ENCODE data around the gene SRRM4.
"Not testable (repeated sequence)": the region's sequence is repeated elsewhere in the genome, so short reads cannot be mapped to it uniquely, and the experiment has no call there.

Gene SRRM4

GRCh38 chr12:119068129-119068856, 87.0 kb downstream of the SRRM4 start:
- DNase-seq (ENCODE audit: low read depth in 3 of 3, low spot score in 1 of 3) = no peak

- no peak for DNase-seq (ENCODE audit: low read depth in 3 of 3, low spot score in 1 of 3)
Measured at GRCh38 chr12:119069147-119069642, 87.9 kb downstream of the SRRM4 start.

- no peak for DNase-seq (ENCODE audit: low read depth in 3 of 3, low spot score in 1 of 3)
Measured at GRCh38 chr12:119071176-119071575, 89.8 kb downstream of the SRRM4 start.

GRCh38 chr12:119071638-119072231, 90.4 kb downstream of the SRRM4 start:
- no peak for DNase-seq (ENCODE audit: low read depth in 3 of 3, low spot score in 1 of 3)

- DNase-seq (ENCODE audit: low read depth in 3 of 3, low spot score in 1 of 3) = no peak
Measured at GRCh38 chr12:119072440-119072839, 91.1 kb downstream of the SRRM4 start.

- DNase-seq (ENCODE audit: low read depth in 3 of 3, low spot score in 1 of 3) = no peak
Measured at GRCh38 chr12:119075222-119075787, 94.0 kb downstream of the SRRM4 start.

GRCh38 chr12:119075918-119076317, 94.6 kb downstream of the SRRM4 start:
- DNase-seq (ENCODE audit: low read depth in 3 of 3, low spot score in 1 of 3) = no peak

GRCh38 chr12:119079530-119079929, 98.2 kb downstream of the SRRM4 start:
- DNase-seq (ENCODE audit: low read depth in 3 of 3, low spot score in 1 of 3) = no peak

- no peak for DNase-seq (ENCODE audit: low read depth in 3 of 3, low spot score in 1 of 3)
Measured at GRCh38 chr12:119082016-119082415, 100.7 kb downstream of the SRRM4 start.

- DNase-seq (ENCODE audit: low read depth in 3 of 3, low spot score in 1 of 3) = no peak
Measured at GRCh38 chr12:119082496-119082895, 101.2 kb downstream of the SRRM4 start.

GRCh38 chr12:119088685-119089379, 107.5 kb downstream of the SRRM4 start:
- no peak for DNase-seq (ENCODE audit: low read depth in 3 of 3, low spot score in 1 of 3)

- DNase-seq (ENCODE audit: low read depth in 3 of 3, low spot score in 1 of 3) = no peak
Measured at GRCh38 chr12:119089380-119090013, 108.2 kb downstream of the SRRM4 start.

- no peak for DNase-seq (ENCODE audit: low read depth in 3 of 3, low spot score in 1 of 3)
Measured at GRCh38 chr12:119090276-119090675, 108.9 kb downstream of the SRRM4 start.

- DNase-seq (ENCODE audit: low read depth in 3 of 3, low spot score in 1 of 3) = no peak
Measured at GRCh38 chr12:119090865-119091264, 109.5 kb downstream of the SRRM4 start.

GRCh38 chr12:119096429-119097202, 115.3 kb downstream of the SRRM4 start:
- no peak for DNase-seq (ENCODE audit: low read depth in 3 of 3, low spot score in 1 of 3)

GRCh38 chr12:119100933-119101332, 119.6 kb downstream of the SRRM4 start:
- no peak for DNase-seq (ENCODE audit: low read depth in 3 of 3, low spot score in 1 of 3)

GRCh38 chr12:119102274-119102673, 120.9 kb downstream of the SRRM4 start:
- DNase-seq (ENCODE audit: low read depth in 3 of 3, low spot score in 1 of 3) = no peak

GRCh38 chr12:119102714-119103113, 121.4 kb downstream of the SRRM4 start:
- no peak for DNase-seq (ENCODE audit: low read depth in 3 of 3, low spot score in 1 of 3)

- DNase-seq (ENCODE audit: low read depth in 3 of 3, low spot score in 1 of 3) = not testable (repeated sequence)
Measured at GRCh38 chr12:119104969-119105368, 123.6 kb downstream of the SRRM4 start.

- DNase-seq (ENCODE audit: low read depth in 3 of 3, low spot score in 1 of 3) = no peak
Measured at GRCh38 chr12:119113496-119113986, 132.2 kb downstream of the SRRM4 start.

All from stimulated activated CD4-positive, alpha-beta T cell treated with anti-CD3 and anti-CD28 coated beads, TNF-alpha, amount 100 ng/mL, for 1 hour (primary cell).